GM21576 (cell line): ENCODE data around the gene PFDN4.
A peak's percentile ranks its signal among the peaks of the same experiment; 100 is the strongest.

Experiments used
- ATAC-seq: cut with Tn5 transposase; IDR thresholded peaks from one replicate; pipeline ENCODE4 v1.9.1; 2021; ENCODE audit warnings: mild to moderate bottlenecking, moderate library complexity; ENCODE audit not compliant: unreplicated experiment

PFDN4 gene

DNA sequence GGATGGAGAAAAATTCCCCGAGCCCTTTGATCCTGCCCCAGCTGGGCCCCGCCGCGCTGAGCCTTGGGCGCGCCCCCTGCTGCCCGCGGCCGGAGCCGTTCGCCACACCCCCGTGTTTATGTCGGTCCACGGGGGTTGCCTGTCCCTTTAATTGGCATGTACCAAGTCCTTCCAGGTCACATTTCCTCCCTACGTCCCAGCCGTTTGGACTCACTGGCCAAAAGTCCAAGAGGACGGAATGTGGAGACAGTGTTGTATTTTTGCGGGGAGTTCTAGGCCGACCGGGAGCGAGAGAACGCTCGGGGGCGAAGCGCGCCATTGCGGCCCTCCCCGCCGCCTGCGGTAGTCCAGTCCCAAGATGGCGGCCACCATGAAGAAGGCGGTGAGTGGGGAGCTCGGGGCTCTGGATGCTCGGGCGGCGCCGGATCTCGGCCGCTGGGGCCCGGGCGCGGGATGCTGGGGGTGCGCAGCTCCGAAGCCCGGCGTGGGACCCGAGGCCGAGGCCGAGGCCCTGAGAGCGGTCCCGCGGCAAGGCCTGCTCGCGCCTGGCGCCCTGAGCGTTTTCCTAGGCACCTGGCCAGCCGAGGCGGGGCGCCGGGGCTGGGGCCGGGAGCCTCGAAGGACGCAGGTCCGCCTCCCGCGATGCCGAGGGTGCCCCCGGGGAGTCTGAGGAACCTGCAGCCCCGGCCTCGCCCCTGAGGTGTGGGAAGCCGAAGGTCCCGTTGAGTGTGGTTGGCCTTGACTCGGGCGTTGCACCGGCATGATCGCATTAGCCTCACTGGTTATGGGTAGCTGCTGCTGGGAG is at the start of gene PFDN4:
Gene PFDN4, plus strand, starts transcription at position 345 of the 805 bp plus-strand sequence. Its CDS starts 14 bp downstream, at position 359.
- ATAC-seq = peak; percentile 91

- no peak for ATAC-seq
Measured at GRCh38 chr20:54158226-54158625, 49.7 kb upstream of the PFDN4 start.

- no peak for ATAC-seq
Measured at GRCh38 chr20:54158856-54159418, 49.0 kb upstream of the PFDN4 start.

DNA sequence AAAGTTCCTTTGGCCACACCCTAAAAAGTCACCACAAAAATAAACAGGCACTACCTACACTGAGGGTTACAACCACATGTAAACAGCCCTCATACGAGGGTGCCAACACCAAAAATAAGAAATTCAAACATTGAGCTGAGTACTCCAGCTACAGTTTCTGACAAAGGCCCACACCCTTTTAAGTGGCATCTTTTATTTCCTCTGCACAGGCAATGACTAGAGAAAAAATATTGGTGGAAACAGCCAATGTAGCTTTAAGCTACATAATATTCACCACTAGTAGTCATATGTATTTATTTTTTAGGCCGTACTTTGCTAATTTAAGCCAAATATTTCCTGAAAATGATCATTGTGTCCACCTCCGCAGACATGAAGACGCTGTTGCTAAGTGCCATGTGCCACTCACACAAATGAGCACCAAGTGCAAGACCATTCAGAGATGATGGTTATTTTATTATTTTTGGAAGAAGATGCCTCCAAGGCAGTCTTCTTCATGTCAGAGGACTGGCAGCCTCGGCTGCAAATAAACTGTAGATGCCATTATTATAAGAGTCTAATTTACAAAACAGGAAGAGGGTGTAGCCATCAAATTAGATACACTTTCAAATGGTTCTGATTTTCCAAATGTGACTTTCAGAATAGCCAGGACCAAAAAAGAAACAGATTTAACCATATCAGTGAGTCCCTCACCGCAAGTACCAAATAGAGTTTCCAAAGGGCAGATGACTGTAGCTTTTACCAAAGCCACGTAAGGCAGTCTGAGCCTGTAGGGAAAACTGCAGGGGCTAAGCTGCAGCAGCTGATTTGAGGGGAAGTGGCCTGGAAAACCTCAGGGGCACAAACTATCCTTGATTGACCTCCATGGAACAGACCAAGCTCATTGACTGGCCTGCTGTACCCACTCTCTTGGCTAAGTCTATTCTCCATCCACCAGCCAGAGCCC is 47.6 kb upstream of the PFDN4 start:
- no peak for ATAC-seq

DNA sequence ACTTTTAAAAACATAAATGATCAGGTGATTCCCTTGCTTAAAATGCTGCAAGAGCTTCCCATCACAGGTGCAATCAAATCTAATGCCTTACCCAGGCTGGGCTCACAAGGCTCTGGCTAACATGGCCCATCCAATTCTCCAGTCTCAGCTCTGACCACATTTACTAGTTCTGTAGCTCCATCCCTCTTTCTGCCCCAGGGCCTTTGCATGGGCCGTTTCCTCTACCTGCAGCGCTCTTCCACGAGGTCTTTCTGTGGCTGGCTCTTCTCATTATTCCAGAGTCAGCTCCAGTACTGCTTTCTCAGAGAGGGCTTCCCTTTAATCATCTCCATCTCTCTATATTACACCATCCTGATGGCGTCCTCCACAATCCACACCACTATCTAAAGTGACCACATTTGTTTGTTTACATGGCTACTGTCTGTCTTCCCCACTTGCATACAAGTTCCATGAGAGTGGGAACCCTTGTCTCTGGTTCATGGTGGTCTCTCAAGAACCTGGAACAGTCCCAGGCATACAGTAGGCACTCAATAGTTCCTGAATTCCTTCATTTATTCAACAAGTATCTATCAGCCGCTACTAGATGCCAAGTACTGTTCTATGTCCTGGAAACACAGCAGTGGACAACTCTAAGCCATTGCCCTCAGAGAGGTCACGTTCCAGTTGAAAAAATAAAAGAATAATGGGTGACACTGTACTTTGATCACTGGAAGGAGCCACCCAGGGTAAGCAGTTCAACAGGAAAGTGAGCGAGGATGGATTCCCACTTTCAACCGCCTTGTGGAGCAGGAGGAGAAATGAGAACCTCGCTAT is 46.7 kb upstream of the PFDN4 start:
- no peak for ATAC-seq

DNA sequence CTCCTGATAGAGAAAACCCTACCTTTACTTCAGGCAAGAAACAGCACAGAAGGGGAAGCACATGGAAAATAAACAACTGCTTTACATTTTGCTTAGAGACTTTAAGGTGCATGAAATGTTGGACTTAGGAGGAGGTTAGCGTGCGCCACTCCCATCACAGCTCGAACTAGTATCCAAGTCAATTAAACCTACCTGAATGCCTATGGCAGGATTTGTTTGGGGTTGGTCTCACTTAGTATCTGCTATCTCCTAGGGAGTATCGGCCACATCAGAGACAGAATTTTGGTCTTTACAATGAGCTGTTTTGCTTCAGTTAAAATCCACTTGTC is 46.1 kb upstream of the PFDN4 start:
- ATAC-seq = no peak

DNA sequence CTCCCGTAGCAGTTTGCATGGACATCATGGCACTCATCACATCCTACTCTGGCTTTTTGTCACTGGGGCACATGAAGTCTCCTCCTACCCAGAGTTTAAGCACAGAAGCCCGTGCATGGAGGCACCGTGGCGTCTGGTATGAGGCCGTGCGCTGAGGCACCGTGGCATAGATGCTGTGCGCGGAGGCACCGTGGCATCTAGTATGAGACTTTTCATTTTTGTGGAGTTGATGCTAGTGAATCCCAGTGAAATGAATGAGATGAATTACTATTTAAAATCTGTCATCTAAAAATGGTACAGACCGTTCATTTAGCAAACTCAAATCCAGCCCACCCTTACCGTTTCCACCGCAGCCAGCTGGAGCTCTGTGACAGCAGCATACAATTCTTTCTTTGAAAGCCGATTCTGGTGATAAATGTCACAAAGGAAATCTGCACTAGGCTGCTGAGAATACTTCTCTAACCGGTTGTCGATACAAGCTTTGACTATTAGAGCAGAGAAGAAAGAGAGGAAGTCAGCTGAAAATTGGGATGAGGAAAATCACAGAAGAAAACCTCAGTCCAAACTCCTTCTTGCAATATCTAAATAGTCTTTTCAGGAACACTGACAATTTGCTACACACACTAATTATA is 45.4 kb upstream of the PFDN4 start:
- ATAC-seq = no peak

DNA sequence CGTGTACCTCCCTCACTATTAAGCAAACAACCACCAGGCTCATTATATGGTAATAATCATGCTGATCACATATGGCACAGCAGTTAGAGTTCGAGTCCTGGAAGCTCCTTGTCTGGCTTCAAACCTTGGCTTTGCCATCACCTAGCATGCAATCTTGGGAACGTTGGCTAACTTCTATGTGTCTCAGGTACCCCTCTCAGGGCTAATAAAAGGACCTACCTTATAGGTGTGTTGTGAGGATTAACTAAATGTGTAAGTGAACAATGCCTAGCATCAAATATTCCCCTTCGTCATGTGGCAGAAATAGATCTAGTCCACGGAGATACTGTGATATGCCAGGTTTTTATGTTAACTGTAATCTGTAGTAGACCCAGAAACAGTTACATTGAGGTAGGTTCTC is 44.5 kb upstream of the PFDN4 start:
- no peak for ATAC-seq

GRCh38 chr20:54165014-54165413 is 42.9 kb upstream of the PFDN4 start:
- ATAC-seq = no peak

DNA sequence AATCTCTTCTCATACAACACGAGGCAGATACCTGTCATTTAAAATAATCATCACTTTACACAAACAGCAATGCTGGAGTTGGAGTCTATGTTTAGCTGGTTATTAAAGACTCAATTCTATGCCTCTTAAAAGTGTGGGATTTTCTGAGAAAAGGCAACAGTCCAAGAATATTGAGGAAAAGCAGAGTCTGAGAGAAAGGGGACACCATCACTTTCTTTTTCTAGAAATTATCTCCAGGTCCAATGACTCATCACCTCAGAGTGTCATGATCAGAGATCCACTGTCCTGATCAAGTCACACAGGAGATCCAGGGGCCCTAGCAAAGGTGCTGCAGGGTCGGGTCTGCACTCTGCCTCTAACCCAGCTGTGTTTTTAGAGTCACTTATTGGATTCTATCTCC is 42.1 kb upstream of the PFDN4 start:
- no peak for ATAC-seq

DNA sequence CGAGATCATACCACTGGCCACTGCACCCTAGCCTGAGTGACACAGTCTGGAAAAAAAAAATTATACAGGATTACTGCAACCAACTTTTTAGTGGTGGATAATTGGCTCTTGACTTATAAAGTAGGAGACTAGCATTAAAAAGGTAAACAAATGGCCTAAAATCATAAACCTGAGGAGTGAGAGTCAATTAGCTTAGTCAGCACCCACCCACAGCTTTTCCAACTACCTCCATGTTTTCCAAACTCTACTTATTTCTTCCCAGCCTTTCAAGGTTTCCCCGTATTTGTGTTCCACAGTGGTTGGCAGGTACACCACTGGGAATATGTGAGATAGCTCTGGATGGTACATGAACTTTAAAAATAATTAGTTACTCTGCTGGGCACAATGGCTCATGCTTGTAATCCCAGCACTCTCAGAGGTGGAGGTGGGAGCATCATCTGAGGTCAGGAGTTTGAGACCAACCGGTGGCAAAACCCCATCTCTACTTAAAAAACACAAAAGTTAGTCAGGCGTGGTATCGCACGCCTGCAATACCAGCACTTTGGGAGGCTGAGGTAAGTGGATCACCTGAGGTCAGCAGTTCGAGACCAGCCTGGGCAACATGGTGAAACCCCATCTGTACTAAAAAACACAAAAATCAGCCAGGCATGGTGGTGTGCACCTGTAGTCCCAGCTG is 40.8 kb upstream of the PFDN4 start:
- no peak for ATAC-seq

DNA sequence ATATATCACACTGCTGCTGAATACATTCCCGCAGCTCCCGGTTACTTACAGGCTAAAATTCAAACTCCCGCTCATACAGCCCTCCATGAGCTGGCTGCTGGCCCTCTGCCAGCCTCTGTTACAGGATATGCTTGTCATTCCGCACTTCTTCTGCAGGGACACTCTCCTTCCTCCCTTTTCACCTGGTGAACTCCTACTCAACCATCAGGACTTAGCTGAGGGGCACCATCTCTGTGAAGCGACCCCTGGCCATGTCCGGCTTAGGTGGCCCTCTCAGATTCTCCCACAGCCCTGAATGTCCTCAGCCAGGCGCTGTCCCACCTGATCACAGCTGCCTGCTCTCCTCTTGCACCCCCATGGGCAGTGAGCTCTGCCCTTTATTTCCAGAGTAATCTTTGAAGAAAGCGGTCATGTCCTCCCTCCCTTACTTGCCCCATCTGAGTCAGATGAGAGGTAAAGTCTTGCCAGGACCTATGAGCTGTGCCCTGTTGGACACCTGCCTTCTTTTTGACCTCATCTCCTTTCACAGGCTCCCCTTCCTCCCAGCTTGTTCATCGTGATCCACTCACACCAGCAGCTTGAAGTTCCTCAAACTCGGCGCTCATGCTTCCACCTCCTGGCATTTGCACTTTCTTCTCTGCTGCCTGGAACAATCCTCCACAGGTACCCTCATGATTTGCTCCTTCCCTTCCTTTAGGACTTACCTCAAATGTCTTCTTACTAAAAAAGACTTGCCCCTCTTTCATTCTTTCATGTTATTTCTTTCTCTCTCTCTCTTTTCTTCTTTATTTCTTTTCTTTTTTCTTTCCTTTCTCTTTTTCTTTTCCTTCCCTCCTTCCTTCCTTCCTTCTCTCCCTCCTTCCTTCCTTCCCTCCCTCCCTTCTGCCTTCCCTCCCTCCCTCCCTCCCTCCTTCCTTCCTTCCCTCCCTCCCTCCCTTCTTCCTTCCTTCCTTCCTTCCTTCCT is 39.7 kb upstream of the PFDN4 start:
- ATAC-seq = no peak

DNA sequence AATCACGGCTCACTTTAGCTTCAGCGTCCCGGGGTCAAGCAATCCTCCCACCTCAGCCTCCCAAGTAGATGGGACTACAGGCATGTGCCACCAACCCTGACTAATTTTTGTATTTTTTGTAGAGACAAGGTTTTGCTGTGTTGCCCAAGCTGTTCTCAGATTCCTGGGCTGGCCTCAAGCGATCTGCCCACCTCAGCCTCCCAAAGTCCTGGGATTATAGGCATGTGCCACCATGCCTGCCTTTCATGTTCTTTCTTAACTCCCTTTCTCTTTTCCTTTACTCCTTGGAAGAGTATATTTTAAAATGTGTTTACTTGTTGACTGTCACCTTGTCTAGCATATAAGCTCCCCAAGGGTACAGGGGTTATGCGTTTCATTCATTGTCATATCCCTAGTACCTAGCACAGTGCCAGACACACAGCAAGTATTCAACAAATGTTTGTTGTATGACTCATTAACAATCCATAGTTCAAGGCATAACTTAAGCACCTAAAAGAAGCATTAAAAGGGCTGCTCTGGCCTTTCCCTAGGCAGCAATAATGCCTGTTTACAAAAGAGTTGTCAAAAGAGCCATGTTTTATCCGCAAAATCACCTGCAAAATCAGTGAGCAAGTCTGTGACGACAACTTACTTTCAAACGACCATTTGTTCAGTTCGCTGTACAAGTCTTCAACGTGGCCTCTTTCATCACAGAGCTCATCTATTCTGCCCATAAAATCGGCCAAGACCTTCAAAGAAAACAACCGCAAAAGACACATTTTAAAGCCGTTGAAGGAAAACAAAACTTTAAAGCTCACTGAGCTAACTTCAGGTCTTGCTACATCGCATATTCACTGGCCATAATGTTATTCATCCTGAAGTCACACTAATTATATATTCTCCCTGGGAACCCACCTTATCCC is 38.7 kb upstream of the PFDN4 start:
- no peak for ATAC-seq

DNA sequence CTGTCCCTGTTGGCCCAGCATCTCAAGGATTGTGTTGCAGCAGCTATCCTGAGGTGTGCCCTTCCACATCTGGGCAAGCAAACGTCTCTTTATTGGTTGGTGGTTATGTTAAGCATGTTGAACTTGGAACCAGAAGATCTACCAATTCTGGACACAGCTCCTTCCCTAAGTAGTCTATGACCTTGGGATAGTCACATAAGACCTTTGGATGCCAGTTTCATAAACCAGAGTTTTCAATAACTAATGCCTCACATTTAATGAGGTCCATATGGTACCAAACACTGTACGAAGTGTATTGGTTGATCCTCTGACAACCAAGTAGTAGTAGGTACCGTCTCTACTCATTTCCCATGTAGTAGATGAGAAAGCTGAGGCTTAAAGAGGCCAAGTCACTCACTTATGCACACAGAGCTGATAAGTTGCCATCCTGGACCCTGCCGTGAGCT is 37.8 kb upstream of the PFDN4 start:
- no peak for ATAC-seq

- no peak for ATAC-seq
Measured at GRCh38 chr20:54170963-54171362, 36.9 kb upstream of the PFDN4 start.

GRCh38 chr20:54172532-54172855 is 35.4 kb upstream of the PFDN4 start:
- ATAC-seq = no peak

DNA sequence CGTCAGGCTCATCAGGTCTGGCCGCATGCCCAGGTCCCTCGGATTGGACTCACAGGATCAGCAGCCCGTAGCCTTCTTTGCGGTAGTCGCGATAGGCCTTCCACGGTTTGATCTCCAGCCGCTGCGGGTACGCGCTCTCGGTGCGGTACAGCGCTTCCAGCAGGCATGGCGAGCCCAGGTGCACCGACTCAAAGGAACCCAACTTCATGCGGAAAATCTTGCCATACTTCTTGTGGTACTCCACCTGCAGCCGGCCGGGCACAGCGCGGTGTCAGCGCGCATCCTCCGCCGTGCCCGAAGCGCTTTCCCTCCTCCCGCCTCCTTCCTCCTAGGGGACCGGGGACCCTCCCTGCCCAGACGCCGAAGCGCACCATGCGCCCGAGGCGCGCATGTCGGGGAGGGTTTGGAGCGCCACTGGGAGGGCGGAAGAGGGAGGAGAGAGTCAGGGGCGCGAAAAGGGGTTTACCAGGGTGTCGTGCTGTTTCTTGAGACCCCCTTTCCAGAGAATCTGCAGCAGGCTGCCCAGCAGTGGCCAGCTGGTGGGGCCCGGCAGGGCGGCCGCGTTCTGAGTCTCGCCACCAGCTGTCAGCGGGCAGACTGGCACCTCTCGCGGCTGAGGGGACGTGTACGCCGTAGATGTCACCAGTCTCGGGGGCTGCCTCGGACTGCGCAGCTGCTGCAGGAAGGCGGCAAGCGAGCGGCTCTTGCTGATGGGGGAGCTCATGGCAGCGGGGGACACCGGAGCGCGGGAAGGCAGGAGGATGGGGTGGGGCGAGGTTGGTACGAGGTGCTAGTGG is 34.8 kb upstream of the PFDN4 start:
- no peak for ATAC-seq
